PC-3 (cell line): ENCODE measurements around the gene USP46. TPM values are rescaled to one million over a fixed set of nuclear protein-coding genes. Genes with fewer than 3 reads are reported as not detected.

Experiments used
- ATAC-seq: fragments of 200-7000 bp; cut with Tn5 transposase; 2 replicates; pipeline ENCODE4 v1.9.1; 2020; ENCODE audit warnings: mild to moderate bottlenecking, moderate library complexity
- BruUV-seq: library from RNA; stranded (reverse); fragments of 400-500 nt; replicated peaks from 2 replicates; lab custom pipeline; 2021; lab: Mats Ljungman, UMichigan
- CTCF ChIA-PET: fragments of 300-600 bp; sonication (Branson Sonifier 250); formaldehyde crosslinking; loops from one replicate; lab custom pipeline; 2022; ENCODE audit warnings: antibody characterized with exemption; lab: Charles Lee
- POLR2A ChIA-PET: fragments of 300-600 bp; sonication (Branson Sonifier 250); formaldehyde crosslinking; loops from one replicate; lab custom pipeline; 2022; ENCODE audit warnings: antibody characterized with exemption; ENCODE audit not compliant: unreplicated experiment; lab: Charles Lee
- DNase-seq: peaks from one replicate; pipeline ENCODE4 v3.0.0-alpha.2; 2015
- H2AFZ ChIP-seq: fragments of 300-600 bp; sonication (generic); 2 replicates; pipeline ENCODE4 v1.6.0; 2016; ENCODE audit warnings: antibody characterized with exemption, low read length
- H3F3A ChIP-seq: fragments of 300-600 bp; sonication (generic); one replicate; pipeline ENCODE4 v1.6.0; 2017; ENCODE audit warnings: antibody characterized with exemption, low read length, control low read depth, mild to moderate bottlenecking; ENCODE audit not compliant: unreplicated experiment
- H3K27ac ChIP-seq: fragments of 300-600 bp; sonication (generic); 2 replicates; pipeline ENCODE4 v1.5.1; 2016; ENCODE audit warnings: mild to moderate bottlenecking, low read length
- H3K27me3 ChIP-seq: fragments of 300-600 bp; sonication (generic); 2 replicates; pipeline ENCODE4 v1.6.1; 2016; ENCODE audit warnings: low read length, mixed read lengths
- H3K36me3 ChIP-seq: fragments of 300-600 bp; sonication (generic); 2 replicates; pipeline ENCODE4 v1.6.1; 2016; ENCODE audit warnings: low read depth, mixed run types, low read length, mixed read lengths
- H3K4me1 ChIP-seq: fragments of 300-600 bp; sonication (generic); 2 replicates; pipeline ENCODE4 v1.5.1; 2016; ENCODE audit warnings: low read length; ENCODE audit not compliant: insufficient read depth
- H3K4me2 ChIP-seq: fragments of 300-600 bp; sonication (generic); 2 replicates; pipeline ENCODE4 v1.6.0; 2016; ENCODE audit warnings: low read length
- H3K4me3 ChIP-seq: fragments of 300-600 bp; sonication (generic); 2 replicates; pipeline ENCODE4 v1.5.1; 2016; ENCODE audit warnings: mild to moderate bottlenecking, low read length, mixed read lengths
- H3K79me2 ChIP-seq: fragments of 300-600 bp; sonication (generic); 2 replicates; pipeline ENCODE4 v1.6.1; 2017; ENCODE audit warnings: low read length, mixed read lengths
- H3K9ac ChIP-seq: fragments of 300-600 bp; sonication (generic); 2 replicates; pipeline ENCODE4 v1.6.0; 2016; ENCODE audit warnings: mild to moderate bottlenecking, low read length
- H3K9me2 ChIP-seq: fragments of 300-600 bp; sonication (generic); replicated peaks from 2 replicates; pipeline ENCODE4 v1.6.1; 2016; ENCODE audit warnings: mixed run types, low read length, mixed read lengths
- H3K9me3 ChIP-seq: fragments of 300-600 bp; sonication (generic); 2 replicates; pipeline ENCODE4 v1.6.1; 2016; ENCODE audit warnings: low read length, mixed read lengths
- H4K20me1 ChIP-seq: fragments of 300-600 bp; sonication (generic); 2 replicates; pipeline ENCODE4 v1.6.1; 2016; ENCODE audit warnings: low read length, mixed read lengths
- CTCF ChIP-seq: fragments of 300-600 bp; sonication (generic); conservative IDR thresholded peaks from 2 replicates; pipeline ENCODE4 v1.5.1; 2017; ENCODE audit warnings: antibody characterized with exemption, low read depth, mild to moderate bottlenecking, low read length
- EZH2 ChIP-seq: fragments of 300-600 bp; sonication (generic); IDR thresholded peaks from one replicate; pipeline ENCODE4 v1.6.1; 2017; ENCODE audit warnings: antibody characterized with exemption, mild to moderate bottlenecking, low read length; ENCODE audit not compliant: unreplicated experiment
- EZH2phosphoT487 ChIP-seq: fragments of 300-600 bp; sonication (generic); IDR thresholded peaks from 2 replicates; pipeline ENCODE4 v1.6.1; 2018; ENCODE audit warnings: mild to moderate bottlenecking, antibody characterized with exemption, low read length, borderline replicate concordance
- intact Hi-C: fragments of 100-400 bp; cut with micrococcal nuclease; formaldehyde crosslinking; loops from 2 replicates; pipeline ENCODE4 v1.9.0; 2023
- total RNA-seq: library from RNA; depleted of rRNA; stranded (reverse); fragments of >200 nt; gene quantifications from 2 replicates; pipeline ENCODE4 v1.2.3, GENCODE V29; 2014

The USP46 gene
- total RNA-seq, 1 experiment from 2014 or later, result 9.4 TPM

DNA sequence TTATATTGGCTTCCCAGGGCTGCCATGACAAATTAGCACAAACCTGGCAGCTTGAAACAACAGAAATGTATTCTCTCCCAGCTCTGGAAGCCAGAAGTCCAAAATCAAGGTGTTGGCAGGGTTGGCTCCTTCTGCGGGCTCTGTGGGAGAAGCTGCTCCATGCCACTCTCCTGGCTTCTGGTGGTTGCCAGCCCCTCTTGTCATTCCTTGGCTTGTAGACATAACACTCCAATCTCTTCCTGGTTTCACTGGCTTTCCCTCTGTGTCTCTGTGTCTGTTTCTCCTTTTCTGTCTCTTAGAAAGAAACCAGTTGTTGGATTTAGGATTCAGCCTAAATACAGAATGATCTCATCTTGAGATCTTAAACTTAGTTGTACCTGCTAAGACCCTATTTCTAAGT lies 85.5 kb downstream of the USP46 start:
- peaks cover 14% of the 10 kb centered on the region for H3K4me1 ChIP-seq
- DNase-seq (no peak), ATAC-seq (no peak)
- H2AFZ ChIP-seq, result no peak overlapping the region
- H4K20me1 ChIP-seq, result no peaks in the 10 kb centered on the region
- H3K9me2 ChIP-seq, result no peaks in the 10 kb centered on the region
- no peaks in the 10 kb centered on the region for H3K36me3 ChIP-seq
- H3K27me3 ChIP-seq, result no peaks in the 10 kb centered on the region
- H3F3A ChIP-seq, result no peaks in the 10 kb centered on the region
- H3K4me3 ChIP-seq, result no peak overlapping the region
- peak overlapping the region; percentile 4 for H3K4me2 ChIP-seq
- no TSS peak for BruUV-seq
- H3K9ac ChIP-seq, result no peak overlapping the region
- H3K79me2 ChIP-seq, result no peaks in the 10 kb centered on the region
- ChIA-PET POLR2A (no interaction called here), CTCF (no interaction called here)
- no peak for TF ChIP-seq CTCF
- TF ChIP-seq EZH2, result no peak
- TF ChIP-seq EZH2phosphoT487, result no peak
- intact Hi-C loops, result no loop called here
- no peak overlapping the region for H3K27ac ChIP-seq
- no peaks in the 10 kb centered on the region for H3K9me3 ChIP-seq

DNA sequence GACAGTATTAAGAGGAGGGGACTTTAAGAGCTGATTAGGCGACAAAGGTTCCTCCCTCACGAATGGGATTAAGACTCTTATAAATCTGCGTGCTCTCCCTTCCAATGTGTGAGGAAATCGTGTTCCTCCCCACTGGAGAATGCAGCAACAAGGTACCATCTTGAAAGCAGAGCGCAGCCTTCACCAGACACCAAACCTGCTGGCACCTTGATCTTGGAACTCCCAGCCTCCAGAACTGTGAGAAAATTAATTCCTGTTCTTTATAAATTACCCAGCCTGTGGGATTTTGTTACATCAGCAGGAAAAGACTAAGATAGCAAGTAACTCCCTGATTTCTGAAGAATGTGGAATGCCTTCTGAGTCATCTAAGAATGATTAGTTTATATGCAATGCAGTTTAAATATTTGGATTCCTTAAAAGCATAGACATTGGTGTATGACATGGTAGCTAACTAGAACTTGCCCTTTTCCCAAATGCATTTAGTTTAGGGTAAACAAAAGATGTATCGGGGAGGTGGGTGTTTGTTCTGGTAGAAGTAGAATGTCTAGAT lies 86.1 kb downstream of the USP46 start:
- peak; percentile 91 for ATAC-seq
- no peaks in the 10 kb centered on the region for H3K9me3 ChIP-seq
- H3K4me3 ChIP-seq, result no peak overlapping the region
- H3K4me2 ChIP-seq, result peak overlapping the region; percentile 4
- H2AFZ ChIP-seq, result no peak overlapping the region
- H3K9ac ChIP-seq, result no peak overlapping the region
- no peaks in the 10 kb centered on the region for H3K9me2 ChIP-seq
- ChIA-PET POLR2A (no interaction called here), CTCF (no interaction called here)
- peaks cover 14% of the 10 kb centered on the region for H3K4me1 ChIP-seq
- H4K20me1 ChIP-seq, result no peaks in the 10 kb centered on the region
- H3K79me2 ChIP-seq, result no peaks in the 10 kb centered on the region
- peak; percentile 79 for DNase-seq
- TF ChIP-seq EZH2phosphoT487 (no peak), EZH2 (no peak), CTCF (no peak)
- no peaks in the 10 kb centered on the region for H3K27me3 ChIP-seq
- H3F3A ChIP-seq, result no peaks in the 10 kb centered on the region
- BruUV-seq, result no TSS peak
- intact Hi-C loops, result no loop called here
- no peak overlapping the region for H3K27ac ChIP-seq
- H3K36me3 ChIP-seq, result no peaks in the 10 kb centered on the region

DNA sequence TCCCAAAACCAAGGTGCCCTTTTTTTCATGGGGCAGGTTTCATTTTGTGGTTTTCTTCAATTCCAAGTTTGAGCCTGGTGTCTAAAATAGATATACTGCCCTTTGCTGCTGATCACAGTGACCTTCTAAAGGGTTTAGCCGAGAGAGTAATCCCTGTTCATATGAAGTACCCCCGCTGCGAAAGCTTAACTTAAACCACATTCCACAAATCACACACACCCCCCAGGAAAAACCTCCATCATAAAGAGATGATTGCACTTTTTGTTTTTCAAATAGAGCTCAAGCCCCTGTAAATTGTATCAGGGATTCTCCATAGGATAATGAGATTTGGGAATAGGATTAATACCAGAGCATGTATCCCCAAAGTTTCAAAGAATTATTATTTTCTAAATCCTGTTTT lies 90.8 kb downstream of the USP46 start:
- Histone ChIP-seq H3K4me2 (no peak overlapping the region), H3K9ac (no peak overlapping the region), H3K4me1 (peaks cover 10% of the 10 kb centered on the region), H3K79me2 (no peaks in the 10 kb centered on the region), H3K4me3 (no peak overlapping the region), H3K9me2 (no peaks in the 10 kb centered on the region), H3K27me3 (no peaks in the 10 kb centered on the region), H3K36me3 (no peaks in the 10 kb centered on the region), H2AFZ (no peak overlapping the region), H3F3A (no peaks in the 10 kb centered on the region), H3K9me3 (no peaks in the 10 kb centered on the region), H4K20me1 (no peaks in the 10 kb centered on the region), H3K27ac (no peak overlapping the region)
- intact Hi-C loops, result no loop called here
- ChIA-PET CTCF (no interaction called here), POLR2A (no interaction called here)
- TF ChIP-seq CTCF (no peak), EZH2phosphoT487 (no peak), EZH2 (no peak)
- DNase-seq (no peak), ATAC-seq (no peak)
- no TSS peak for BruUV-seq
